NAMALWA (cell line): Measurements from ENCODE around the gene SLC43A3.
"Not testable (repeated sequence)": the region's sequence is repeated elsewhere in the genome, so short reads cannot be mapped to it uniquely, and the experiment has no call there.

Experiments used
- DNase-seq: peaks from one replicate; pipeline ENCODE4 v3.0.0-alpha.2; 2015; ENCODE audit warnings: low spot score

SLC43A3 gene

GRCh38 chr11:57405271-57405860 is 21.6 kb downstream of the SLC43A3 start:
- no peak for DNase-seq

- DNase-seq: no peak
These were observed 23.1 kb downstream of the SLC43A3 start for GRCh38 chr11:57403802-57404147.

GRCh38 chr11:57403003-57403801 is 23.7 kb downstream of the SLC43A3 start:
- DNase-seq: not testable (repeated sequence)

- no peak for DNase-seq
These were observed 24.5 kb downstream of the SLC43A3 start for GRCh38 chr11:57402188-57403002.

GRCh38 chr11:57399972-57400578 is 26.8 kb downstream of the SLC43A3 start:
- DNase-seq: no peak

- DNase-seq: no peak
These were observed 27.7 kb downstream of the SLC43A3 start for GRCh38 chr11:57399221-57399620.

- DNase-seq: no peak
These were observed 29.4 kb downstream of the SLC43A3 start for GRCh38 chr11:57397394-57397990.

GRCh38 chr11:57396744-57397143 is 30.2 kb downstream of the SLC43A3 start:
- no peak for DNase-seq

- DNase-seq: no peak
These were observed 30.9 kb downstream of the SLC43A3 start for GRCh38 chr11:57395905-57396623.

GRCh38 chr11:57394203-57394965 is 32.5 kb downstream of the SLC43A3 start:
- DNase-seq: no peak

- DNase-seq: no peak
These were observed 34.2 kb downstream of the SLC43A3 start for GRCh38 chr11:57392763-57393105.

GRCh38 chr11:57392066-57392762 is 34.7 kb downstream of the SLC43A3 start:
- no peak for DNase-seq

GRCh38 chr11:57391539-57391938 is 35.4 kb downstream of the SLC43A3 start:
- DNase-seq: no peak

- DNase-seq: no peak
These were observed 35.8 kb downstream of the SLC43A3 start for GRCh38 chr11:57391111-57391510.

- no peak for DNase-seq
These were observed 36.4 kb downstream of the SLC43A3 start, which contains the start of gene PRG2 for GRCh38 chr11:57390535-57390934. Gene PRG2, minus strand, starts transcription at chr11:57390650. Its CDS starts 706 bp downstream, at chr11:57389944.

- no peak for DNase-seq
These were observed 39.5 kb downstream of the SLC43A3 start for GRCh38 chr11:57387289-57388030.

- no peak for DNase-seq
These were observed 40.6 kb downstream of the SLC43A3 start for GRCh38 chr11:57386178-57386940.

GRCh38 chr11:57380975-57381374 is 45.9 kb downstream of the SLC43A3 start, which contains the start of gene PRG3:
Gene PRG3, minus strand, starts transcription at chr11:57381150. Its CDS starts 442 bp downstream, at chr11:57380708.
- DNase-seq: no peak
